Right lobe of liver (tissue), 6 donors: ENCODE results near the gene ICAM4. TPM values are rescaled to one million over a fixed set of nuclear protein-coding genes. Genes with fewer than 3 reads are reported as not detected.
A peak's percentile ranks its signal among the peaks of the same experiment; 100 is the strongest.

Experiments
- ATAC-seq, 4 donors: fragments of 200-7000 bp; cut with Tn5 transposase; one replicate each; pipeline ENCODE4 v1.9.1; 2020; ENCODE audit warnings: mild to moderate bottlenecking in 4 of 4, moderate library complexity in 4 of 4
- DNase-seq, 3 donors: peaks; one replicate each; pipeline ENCODE4 v3.0.0-alpha.2; 2020
- H3K27ac ChIP-seq, 3 donors: fragments of 200-600 bp; one replicate each; pipeline ENCODE4 v1.8.0; 2022
- H3K27me3 ChIP-seq, 2 donors: fragments of 200-600 bp; one replicate each; pipeline ENCODE4 v1.8.0; 2022
- H3K36me3 ChIP-seq, 4 donors: fragments of 200-600 bp; sonication (generic) in 1 of 4; one replicate each; pipeline versions ENCODE4 v1.5.1 to v1.8.0; 2017 to 2022; ENCODE audit warnings: control low read depth in 1 of 4
- H3K4me1 ChIP-seq, 4 donors: fragments of 200-600 bp; sonication (generic) in 1 of 4; one replicate each; pipeline versions ENCODE4 v1.5.1 to v1.8.0; 2017 to 2022; ENCODE audit warnings: control low read depth in 1 of 4
- H3K4me3 ChIP-seq, 3 donors: fragments of 200-600 bp; one replicate each; pipeline ENCODE4 v1.8.0; 2022
- H3K9me3 ChIP-seq, 4 donors: fragments of 200-600 bp; sonication (generic) in 1 of 4; one replicate each; pipeline versions ENCODE4 v1.5.1 to v1.8.0; 2017 to 2022; ENCODE audit warnings: control low read depth in 1 of 4
- CTCF ChIP-seq, 4 donors: fragments of 200-600 bp in 3 of 4; fragments of 450-650 bp in 1 of 4; IDR thresholded peaks; one replicate each; pipeline versions ENCODE4 v1.5.1 to v1.8.0; 2016 to 2022; ENCODE audit warnings: antibody characterized with exemption in 4 of 4, mild to moderate bottlenecking in 2 of 4
- POLR2A ChIP-seq: fragments of 450-650 bp; IDR thresholded peaks from one replicate; pipeline ENCODE4 v1.6.1; 2017; ENCODE audit warnings: antibody characterized with exemption, mild to moderate bottlenecking
- WGBS: methylation state at CpG from one replicate; pipeline ENCODE4 v1.1.6; 2018; ENCODE audit warnings: low coverage, low lambda C conversion rate; ENCODE audit not compliant: insufficient coverage; ENCODE audit errors: missing lambda C conversion rate; 5-methylcytosine and 5-hydroxymethylcytosine counted together
- intact Hi-C, 2 donors: fragments of 100-400 bp; cut with DNase I; formaldehyde crosslinking; loops; one replicate each; pipeline versions ENCODE4 v1.11.2 to v1.14.1; 2022
- total RNA-seq, 6 experiments: library from RNA; depleted of rRNA in 2 of 6; stranded (reverse); fragments of >200 nt in 2 of 6; fragmentation: NEBNext Ultra II Directional in 3 of 6; extraction: Animal tissue kit (Norgen Biotek cat#: 25700) in 3 of 6; gene quantifications; one replicate each; pipeline versions ENCODE4 v1.1.0 to v1.2.4, GENCODE V29; 2016 to 2023
- donor health status: DM: no; HTN: yes; CAD: no.
- donor health status: DM: no; HTN: no; CAD: no.
- donor health status: DM: no; HTN: no; CAD: no.
- donor health status: DM: no; HTN: yes; CAD: no.
- donor health status: DM: no; HTN: yes; CAD: no.

ICAM4 gene
- total RNA-seq, 6 experiments from 2014 or later: 0.62 to 1.6 (median 0.80) TPM; not detected in 3

- H3K27me3 ChIP-seq: no peaks in the 10 kb centered on the region
- no peak overlapping the region for H3K4me3 ChIP-seq
- H3K4me1 ChIP-seq: peaks cover 0 to 6% (median 2%) of the 10 kb centered on the region in 4 donors
- H3K36me3 ChIP-seq: peaks cover 0 to 67% (median 12%) of the 10 kb centered on the region in 4 donors
- ATAC-seq: no peak
- no peak overlapping the region for H3K27ac ChIP-seq
- intact Hi-C loops: no loop called here
- no peak for TF ChIP-seq CTCF (IDR thresholded peaks at IDR 0.05)
- no peaks in the 10 kb centered on the region for H3K9me3 ChIP-seq
- no peak for DNase-seq
- WGBS: 73% methylated on average over 5 of the region's 13 CpGs
These were observed 32.3 kb downstream of the ICAM4 start for GRCh38 chr19:10318807-10319682.

- Histone ChIP-seq H3K36me3 (peaks cover 0 to 84% (median 14%) of the 10 kb centered on the region in 4 donors), H3K27me3 (no peaks in the 10 kb centered on the region), H3K4me3 (no peak overlapping the region), H3K4me1 (peaks cover 0 to 3% (median 0%) of the 10 kb centered on the region in 4 donors), H3K27ac (no peak overlapping the region), H3K9me3 (no peaks in the 10 kb centered on the region)
- DNase-seq (no peak), ATAC-seq (peak in 1 of 4 donors; percentile 4)
- TF ChIP-seq CTCF (IDR thresholded peaks at IDR 0.05) (no peak), POLR2A (no peak)
- WGBS: 93% methylated on average over 5 of the region's 32 CpGs
- intact Hi-C loops: no loop called here
These were observed 34.1 kb downstream of the ICAM4 start for GRCh38 chr19:10320602-10321416.

GRCh38 chr19:10321417-10321797 is 34.7 kb downstream of the ICAM4 start:
- no CpG with 5 or more reads among the region's 11 CpGs for WGBS
- intact Hi-C loops: no loop called here
- H3K36me3 ChIP-seq: peaks cover 0 to 88% (median 16%) of the 10 kb centered on the region in 4 donors
- H3K4me1 ChIP-seq: peaks cover 0 to 6% (median 0%) of the 10 kb centered on the region in 4 donors
- no peak for TF ChIP-seq CTCF (IDR thresholded peaks at IDR 0.05)
- TF ChIP-seq POLR2A: no peak
- no peaks in the 10 kb centered on the region for H3K27me3 ChIP-seq
- no peak overlapping the region for H3K4me3 ChIP-seq
- peak in 1 of 4 donors; percentile 3 for ATAC-seq
- no peak overlapping the region for H3K27ac ChIP-seq
- DNase-seq: no peak
- no peaks in the 10 kb centered on the region for H3K9me3 ChIP-seq

- Histone ChIP-seq H3K4me1 (peaks cover 0 to 6% (median 0%) of the 10 kb centered on the region in 4 donors), H3K36me3 (peaks cover 0 to 87% (median 19%) of the 10 kb centered on the region in 4 donors), H3K27me3 (no peaks in the 10 kb centered on the region), H3K4me3 (no peak overlapping the region), H3K9me3 (no peaks in the 10 kb centered on the region), H3K27ac (no peak overlapping the region)
- intact Hi-C loops: no loop called here
- 90% methylated on average over 8 of the region's 19 CpGs for WGBS
- TF ChIP-seq POLR2A (no peak), CTCF (IDR thresholded peaks at IDR 0.05) (no peak)
- ATAC-seq (no peak), DNase-seq (no peak)
These were observed 35.4 kb downstream of the ICAM4 start for GRCh38 chr19:10321874-10322835.
